Lower leg skin (tissue), 4 donors: ENCODE measurements around the gene SUPT4H1. TPM values are rescaled to one million over a fixed set of nuclear protein-coding genes. Genes with fewer than 3 reads are reported as not detected.
A peak's percentile ranks its signal among the peaks of the same experiment; 100 is the strongest.

Experiments
- DNase-seq, 2 donors: peaks; one replicate each; pipeline ENCODE4 v3.0.0-alpha.2; 2019; ENCODE audit warnings: low spot score in 2 of 2
- H3K4me3 ChIP-seq: fragments of 200-600 bp; sonication (generic); 2 replicates; pipeline ENCODE4 v1.5.1; 2017; ENCODE audit warnings: mild to moderate bottlenecking, low read depth; ENCODE audit not compliant: poor library complexity, severe bottlenecking
- CTCF ChIP-seq, 3 donors: fragments of 450-650 bp; IDR thresholded peaks; one replicate each; pipeline ENCODE4 v1.5.1; 2016; ENCODE audit warnings: antibody characterized with exemption in 3 of 3, mild to moderate bottlenecking in 3 of 3, moderate library complexity in 2 of 3
- POLR2A ChIP-seq, 2 donors: fragments of 450-650 bp; IDR thresholded peaks; one replicate each; pipeline ENCODE4 v1.6.1; 2016 to 2017; ENCODE audit warnings: antibody characterized with exemption in 2 of 2, mild to moderate bottlenecking in 1 of 2, moderate library complexity in 1 of 2
- WGBS, 2 donors: methylation state at CpG; one replicate each; pipeline ENCODE4 v1.1.5; 2018; 5-methylcytosine and 5-hydroxymethylcytosine counted together
- intact Hi-C: fragments of 100-400 bp; cut with DNase I; formaldehyde crosslinking; loops from one replicate; pipeline ENCODE4 v1.15.0; 2023; ENCODE audit warnings: low total_unique reads
- total RNA-seq, 4 donors: library from RNA; depleted of rRNA; stranded (reverse); fragments of >200 nt; gene quantifications; one replicate each; pipeline ENCODE4 v1.1.0, GENCODE V29; 2016

Gene SUPT4H1
- total RNA-seq, 4 donors from 2014 or later = 49.5 to 89.7 (median 57.5) TPM

GRCh38 chr17:58334256-58334655 lies 17.7 kb downstream of the SUPT4H1 start:
- H3K4me3 ChIP-seq = no peak overlapping the region
- TF ChIP-seq POLR2A (IDR thresholded peaks at IDR 0.05) (no peak), CTCF (IDR thresholded peaks at IDR 0.05) (no peak)
- intact Hi-C loops = no loop called here
- DNase-seq = no peak
- 74 to 88% methylated on average over 5 of the region's 5 CpGs for WGBS, 2 donors

GRCh38 chr17:58333736-58334207 lies 18.2 kb downstream of the SUPT4H1 start:
- no peak for TF ChIP-seq CTCF (IDR thresholded peaks at IDR 0.05)
- TF ChIP-seq POLR2A (IDR thresholded peaks at IDR 0.05) = no peak
- no peak overlapping the region for H3K4me3 ChIP-seq
- DNase-seq = no peak
- 68 to 81% methylated on average over 6 of the region's 6 CpGs for WGBS, 2 donors
- intact Hi-C loops = no loop called here

- intact Hi-C loops = no loop called here
- DNase-seq = no peak
- no peak overlapping the region for H3K4me3 ChIP-seq
- 69 to 78% methylated on average over 18 to 20 of the region's 21 CpGs for WGBS, 2 donors
- TF ChIP-seq CTCF (IDR thresholded peaks at IDR 0.05) = no peak
- TF ChIP-seq POLR2A (IDR thresholded peaks at IDR 0.05) = no peak
Measured at GRCh38 chr17:58332778-58333735, 18.9 kb downstream of the SUPT4H1 start.

- H3K4me3 ChIP-seq = peak overlapping the region; percentile 41
- intact Hi-C loops = no loop called here
- 73 to 86% methylated on average over 24 to 31 of the region's 31 CpGs for WGBS, 2 donors
Measured at GRCh38 chr17:58331815-58332777, 19.9 kb downstream of the SUPT4H1 start.

More at GRCh38 chr17:58331815-58332777, 19.9 kb downstream of the SUPT4H1 start:
- DNase-seq = peak in 1 of 2 donors; percentile 94
- TF ChIP-seq CTCF (IDR thresholded peaks at IDR 0.05) (no peak), POLR2A (IDR thresholded peaks at IDR 0.05) (peak in 1 of 2 donors; percentile 61)
